ENCODE data around the gene TNFRSF19. TPM values are rescaled to one million over a fixed set of nuclear protein-coding genes. Genes with fewer than 3 reads are reported as not detected.

Gene TNFRSF19
- total RNA-seq, 2 experiments from 2014 or later, result not detected

GRCh38 chr13:23554000-23554399 is 16.2 kb upstream of the TNFRSF19 start:
- Histone ChIP-seq H3K36me3 (ENCODE audit: insufficient read depth, low read length) (no peaks in the 10 kb centered on the region), H3K9me3 (ENCODE audit: control insufficient read depth in 1 of 2, insufficient read depth in 1 of 2, low read length in 2 of 2) (no peaks in the 10 kb centered on the region), H3K27me3 (ENCODE audit: control insufficient read depth in 1 of 2, insufficient read depth in 2 of 2, low read length in 2 of 2) (peaks cover 2 to 5% of the 10 kb centered on the region in 2 experiments), H3K27ac (ENCODE audit: low read depth in 1 of 2, low read length in 2 of 2) (no peak overlapping the region), H3K4me3 (ENCODE audit: low read length) (no peak overlapping the region), H3K4me1 (ENCODE audit: insufficient read depth, low read length) (peaks cover 4% of the 10 kb centered on the region)
- ChIA-PET POLR2A (no interaction called here), CTCF (no interaction called here)
- Mint-ChIP-seq H3K9me3 (no peaks in the 10 kb centered on the region), H3K27me3 (peaks cover 45% of the 10 kb centered on the region), H3K36me3 (ENCODE audit: low read depth) (no peaks in the 10 kb centered on the region), H3K27ac (no peak overlapping the region), H3K4me1 (ENCODE audit: low read depth) (no peaks in the 10 kb centered on the region), H3K4me3 (no peak overlapping the region)
- DNase-seq (no peak), ATAC-seq (ENCODE audit: poor library complexity) (no peak)
- TF ChIP-seq CTCF (IDR thresholded peaks at IDR 0.05), result no peak
- intact Hi-C loops (cut with DNase I, micrococcal nuclease), result no loop called here

- peaks cover 22% of the 10 kb centered on the region for H3K27me3 Mint-ChIP-seq
- ATAC-seq (ENCODE audit: poor library complexity) (no peak), DNase-seq (no peak)
- H3K4me1 Mint-ChIP-seq (ENCODE audit: low read depth), result no peaks in the 10 kb centered on the region
- no peaks in the 10 kb centered on the region for H3K9me3 Mint-ChIP-seq
- ChIA-PET CTCF (no interaction called here), POLR2A (no interaction called here)
- Histone ChIP-seq H3K4me1 (ENCODE audit: insufficient read depth, low read length) (peaks cover 4% of the 10 kb centered on the region), H3K9me3 (ENCODE audit: control insufficient read depth in 1 of 2, insufficient read depth in 1 of 2, low read length in 2 of 2) (no peaks in the 10 kb centered on the region), H3K36me3 (ENCODE audit: insufficient read depth, low read length) (no peaks in the 10 kb centered on the region), H3K27me3 (ENCODE audit: control insufficient read depth in 1 of 2, insufficient read depth in 2 of 2, low read length in 2 of 2) (peaks cover 0 to 5% of the 10 kb centered on the region in 2 experiments), H3K4me3 (ENCODE audit: low read length) (no peak overlapping the region), H3K27ac (ENCODE audit: low read depth in 1 of 2, low read length in 2 of 2) (no peak overlapping the region)
- H3K4me3 Mint-ChIP-seq, result no peak overlapping the region
- TF ChIP-seq CTCF (IDR thresholded peaks at IDR 0.05), result no peak
- no peaks in the 10 kb centered on the region for H3K36me3 Mint-ChIP-seq (ENCODE audit: low read depth)
- intact Hi-C loops (cut with DNase I, micrococcal nuclease), result no loop called here
- H3K27ac Mint-ChIP-seq, result no peak overlapping the region
Measured at GRCh38 chr13:23557043-23557442, 13.2 kb upstream of the TNFRSF19 start.

- H3K4me1 ChIP-seq (ENCODE audit: insufficient read depth, low read length), result peaks cover 4% of the 10 kb centered on the region
- H3K27ac Mint-ChIP-seq, result no peak overlapping the region
- peaks cover 0 to 7% of the 10 kb centered on the region in 2 experiments for H3K27me3 ChIP-seq (ENCODE audit: control insufficient read depth in 1 of 2, insufficient read depth in 2 of 2, low read length in 2 of 2)
- H3K4me3 Mint-ChIP-seq, result no peak overlapping the region
- DNase-seq (no peak), ATAC-seq (ENCODE audit: poor library complexity) (no peak)
- H3K9me3 Mint-ChIP-seq, result no peaks in the 10 kb centered on the region
- peaks cover 20% of the 10 kb centered on the region for H3K27me3 Mint-ChIP-seq
- TF ChIP-seq CTCF (IDR thresholded peaks at IDR 0.05), result no peak
- H3K4me3 ChIP-seq (ENCODE audit: low read length), result no peak overlapping the region
- H3K4me1 Mint-ChIP-seq (ENCODE audit: low read depth), result no peaks in the 10 kb centered on the region
- no peaks in the 10 kb centered on the region for H3K36me3 ChIP-seq (ENCODE audit: insufficient read depth, low read length)
- no peak overlapping the region for H3K27ac ChIP-seq (ENCODE audit: low read depth in 1 of 2, low read length in 2 of 2)
- no peaks in the 10 kb centered on the region for H3K36me3 Mint-ChIP-seq (ENCODE audit: low read depth)
- H3K9me3 ChIP-seq (ENCODE audit: control insufficient read depth in 1 of 2, insufficient read depth in 1 of 2, low read length in 2 of 2), result no peaks in the 10 kb centered on the region
- POLR2A ChIA-PET, result no interaction called here
- intact Hi-C loops (cut with DNase I, micrococcal nuclease), result no loop called here
- CTCF ChIA-PET, result no interaction called here
Measured at GRCh38 chr13:23557733-23558132, 12.5 kb upstream of the TNFRSF19 start.
